OCI-LY7 (cell line): Measurements from ENCODE around the gene RTP5. TPM values are rescaled to one million over a fixed set of nuclear protein-coding genes. Genes with fewer than 3 reads are reported as not detected.

ENCODE experiments used
- BruUV-seq: library from RNA; stranded (reverse); fragments of 400-500 nt; replicated peaks from 2 replicates; lab custom pipeline; 2021; lab: Mats Ljungman, UMichigan
- CTCF ChIA-PET: fragments of 300-600 bp; sonication (Branson Sonifier 250); formaldehyde crosslinking; loops from one replicate; lab custom pipeline; 2022; ENCODE audit warnings: antibody characterized with exemption; ENCODE audit not compliant: unreplicated experiment; lab: Charles Lee
- POLR2A ChIA-PET: fragments of 300-600 bp; sonication (Branson Sonifier 250); formaldehyde crosslinking; loops from one replicate; lab custom pipeline; 2022; ENCODE audit warnings: antibody characterized with exemption; lab: Charles Lee
- DNase-seq: peaks from one replicate; pipeline ENCODE4 v3.0.0-alpha.2; 2015; ENCODE audit warnings: low spot score
- H2AFZ ChIP-seq: fragments of 200-600 bp; sonication (generic), shearing (Covaris generic); 2 replicates; pipeline ENCODE4 v1.6.1; 2014; ENCODE audit warnings: mild to moderate bottlenecking, antibody characterized with exemption, low read length, moderate library complexity
- H3K27ac ChIP-seq: fragments of 200-600 bp; sonication (generic); 2 replicates; pipeline ENCODE4 v1.5.1; 2014; ENCODE audit warnings: mixed run types, low read depth, mild to moderate bottlenecking, moderate library complexity, low read length, inconsistent platforms; ENCODE audit not compliant: poor library complexity, severe bottlenecking
- H3K36me3 ChIP-seq: fragments of 200-600 bp; sonication (generic); 2 replicates; pipeline ENCODE4 v1.6.1; 2014; ENCODE audit warnings: mild to moderate bottlenecking, antibody characterized with exemption, low read length, moderate library complexity, mixed read lengths; ENCODE audit not compliant: insufficient read depth
- H3K4me1 ChIP-seq: fragments of 200-600 bp; sonication (generic); 2 replicates; pipeline ENCODE4 v1.5.1; 2014; ENCODE audit warnings: mild to moderate bottlenecking, low read length; ENCODE audit not compliant: insufficient read depth, poor library complexity, severe bottlenecking
- H3K4me2 ChIP-seq: fragments of 200-600 bp; sonication (generic); 2 replicates; pipeline ENCODE4 v1.6.1; 2014; ENCODE audit warnings: mild to moderate bottlenecking, low read length
- H3K4me3 ChIP-seq: fragments of 200-600 bp; sonication (generic); 2 replicates; pipeline ENCODE4 v1.5.1; 2014; ENCODE audit warnings: mild to moderate bottlenecking, low read depth, low read length; ENCODE audit not compliant: poor library complexity, severe bottlenecking
- H3K79me2 ChIP-seq: fragments of 200-600 bp; sonication (generic); 2 replicates; pipeline ENCODE4 v1.6.1; 2016; ENCODE audit warnings: low read depth, mild to moderate bottlenecking, low read length, moderate library complexity, mixed read lengths; ENCODE audit not compliant: insufficient read depth
- H3K9me2 ChIP-seq: fragments of 200-600 bp; sonication (generic); 2 replicates; pipeline ENCODE4 v1.6.1; 2016; ENCODE audit warnings: mild to moderate bottlenecking, low read length, mixed read lengths; ENCODE audit not compliant: insufficient read depth
- H3K9me3 ChIP-seq: fragments of 200-600 bp; sonication (generic); 2 replicates; pipeline ENCODE4 v1.6.1; 2014; ENCODE audit warnings: mild to moderate bottlenecking, mixed run types, low read length, mixed read lengths
- H4K20me1 ChIP-seq: fragments of 200-600 bp; sonication (generic); 2 replicates; pipeline ENCODE4 v1.6.1; 2014; ENCODE audit warnings: mild to moderate bottlenecking, antibody characterized with exemption, low read length, moderate library complexity, mixed read lengths; ENCODE audit not compliant: insufficient read depth
- EZH2phosphoT487 ChIP-seq: fragments of 200-600 bp; sonication (generic); IDR thresholded peaks from 2 replicates; pipeline ENCODE4 v1.6.1; 2018; ENCODE audit warnings: low read depth, borderline replicate concordance, mild to moderate bottlenecking, mixed run types, antibody characterized with exemption, low read length, moderate library complexity, mixed read lengths
- intact Hi-C: fragments of 100-400 bp; cut with micrococcal nuclease; formaldehyde crosslinking; loops from one replicate; pipeline ENCODE4 v1.10.0; 2022; ENCODE audit not compliant: unreplicated experiment
- total RNA-seq, 2 experiments: library from RNA; depleted of rRNA in 1 of 2; stranded (reverse); fragments of >200 nt in 1 of 2; shearing (Covaris generic) in 1 of 2; gene quantifications; 2 replicates each; pipeline ENCODE4 v1.2.3, GENCODE V29; 2014 to 2022
- TF ChIP-seq, protein P1 (sequence below): fragments of 200-600 bp; sonication (generic); conservative IDR thresholded peaks from 2 replicates; pipeline ENCODE4 v1.5.1; 2014; ENCODE audit warnings: mild to moderate bottlenecking, antibody characterized with exemption, low read length, moderate library complexity, mixed read lengths

Gene RTP5
- total RNA-seq, 2 experiments from 2014 or later, result not detected

DNA sequence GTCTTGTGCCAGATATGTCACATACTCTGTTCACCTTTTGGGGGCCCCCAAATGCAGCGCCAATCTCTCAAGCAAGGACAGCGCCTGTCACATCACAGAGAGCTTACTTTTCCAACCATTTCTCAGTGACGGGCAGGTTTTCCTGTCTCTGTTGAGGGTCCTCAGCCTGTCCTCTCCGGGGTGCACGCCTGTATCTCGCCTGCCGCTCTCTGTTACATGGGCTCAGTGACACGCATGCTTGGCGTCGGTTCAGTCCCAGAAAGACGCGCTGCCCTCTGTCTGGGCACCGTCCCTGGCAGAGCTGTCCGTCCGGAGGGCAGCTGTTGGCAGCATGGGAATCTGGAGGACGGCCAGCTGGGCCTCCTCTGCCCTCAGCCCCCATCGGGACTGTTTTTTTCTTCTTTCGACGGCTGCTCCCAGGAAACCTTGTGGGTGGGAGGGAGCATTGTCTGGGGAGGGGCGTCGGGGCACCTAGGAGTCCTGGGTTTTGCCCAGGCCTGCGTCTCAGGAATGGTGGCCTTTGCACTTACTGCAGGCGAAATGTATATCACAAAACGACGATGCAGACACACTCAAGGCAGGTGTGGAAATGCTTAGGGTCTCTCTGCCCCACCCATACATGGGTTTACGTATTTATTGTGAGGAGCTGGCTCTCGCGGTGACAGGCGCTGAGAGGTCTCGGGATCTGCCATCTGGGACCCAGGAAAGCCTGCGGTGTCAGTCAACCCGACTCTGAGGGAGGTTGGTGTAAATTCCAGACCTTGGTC lies 30.9 kb downstream of the RTP5 start:
- no peak overlapping the region for H3K4me3 ChIP-seq
- no peaks in the 10 kb centered on the region for H3K9me3 ChIP-seq
- DNase-seq, result no peak
- H3K36me3 ChIP-seq, result peaks cover 11% of the 10 kb centered on the region; the same call in 1 of the 2 replicates
- CTCF ChIA-PET, result interaction anchor here (0.6 kb wide), 1 partner anchor 34 kb away, joined by 8 read pairs; no protein-coding TSS in a partner anchor
- POLR2A ChIA-PET, result no interaction called here
- TF ChIP-seq, protein P1, sequence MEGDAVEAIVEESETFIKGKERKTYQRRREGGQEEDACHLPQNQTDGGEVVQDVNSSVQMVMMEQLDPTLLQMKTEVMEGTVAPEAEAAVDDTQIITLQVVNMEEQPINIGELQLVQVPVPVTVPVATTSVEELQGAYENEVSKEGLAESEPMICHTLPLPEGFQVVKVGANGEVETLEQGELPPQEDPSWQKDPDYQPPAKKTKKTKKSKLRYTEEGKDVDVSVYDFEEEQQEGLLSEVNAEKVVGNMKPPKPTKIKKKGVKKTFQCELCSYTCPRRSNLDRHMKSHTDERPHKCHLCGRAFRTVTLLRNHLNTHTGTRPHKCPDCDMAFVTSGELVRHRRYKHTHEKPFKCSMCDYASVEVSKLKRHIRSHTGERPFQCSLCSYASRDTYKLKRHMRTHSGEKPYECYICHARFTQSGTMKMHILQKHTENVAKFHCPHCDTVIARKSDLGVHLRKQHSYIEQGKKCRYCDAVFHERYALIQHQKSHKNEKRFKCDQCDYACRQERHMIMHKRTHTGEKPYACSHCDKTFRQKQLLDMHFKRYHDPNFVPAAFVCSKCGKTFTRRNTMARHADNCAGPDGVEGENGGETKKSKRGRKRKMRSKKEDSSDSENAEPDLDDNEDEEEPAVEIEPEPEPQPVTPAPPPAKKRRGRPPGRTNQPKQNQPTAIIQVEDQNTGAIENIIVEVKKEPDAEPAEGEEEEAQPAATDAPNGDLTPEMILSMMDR, result no peak
- no peak for TF ChIP-seq EZH2phosphoT487
- no peaks in the 10 kb centered on the region for H3K79me2 ChIP-seq
- no peak overlapping the region for H2AFZ ChIP-seq
- H3K4me2 ChIP-seq, result no peak overlapping the region
- no peaks in the 10 kb centered on the region for H4K20me1 ChIP-seq
- no peaks in the 10 kb centered on the region for H3K4me1 ChIP-seq
- H3K9me2 ChIP-seq, result no peaks in the 10 kb centered on the region
- intact Hi-C loops, result no loop called here
- BruUV-seq, result no TSS peak
- no peak overlapping the region for H3K27ac ChIP-seq

DNA sequence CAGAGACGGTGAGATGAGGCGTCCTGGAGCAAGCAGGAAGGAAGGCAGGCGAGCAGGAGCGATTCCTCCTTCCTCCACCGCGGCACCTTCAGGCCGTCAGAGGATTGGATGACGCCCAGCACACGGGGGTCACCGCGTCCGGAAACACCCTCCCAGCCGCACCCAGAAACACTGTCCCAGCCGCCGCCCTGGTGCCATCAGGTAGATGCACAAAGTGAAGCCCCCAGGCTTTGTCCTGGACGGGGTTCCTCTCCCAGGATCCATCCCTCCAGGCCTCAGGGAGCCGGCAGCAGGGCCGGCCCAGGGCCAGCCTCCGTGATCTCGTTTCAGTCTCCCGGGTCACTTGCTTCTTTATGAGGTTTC lies 31.5 kb downstream of the RTP5 start:
- no TSS peak for BruUV-seq
- H2AFZ ChIP-seq, result no peak overlapping the region
- no peaks in the 10 kb centered on the region for H4K20me1 ChIP-seq
- DNase-seq, result no peak
- ChIA-PET POLR2A (no interaction called here), CTCF (no interaction called here)
- peaks cover 11% of the 10 kb centered on the region; the same call in 1 of the 2 replicates for H3K36me3 ChIP-seq
- H3K27ac ChIP-seq, result no peak overlapping the region
- H3K4me1 ChIP-seq, result no peaks in the 10 kb centered on the region
- TF ChIP-seq EZH2phosphoT487, result no peak
- TF ChIP-seq, protein P1, result no peak
- intact Hi-C loops, result no loop called here
- H3K4me2 ChIP-seq, result no peak overlapping the region
- H3K4me3 ChIP-seq, result no peak overlapping the region
- H3K79me2 ChIP-seq, result no peaks in the 10 kb centered on the region
- no peaks in the 10 kb centered on the region for H3K9me2 ChIP-seq
- no peaks in the 10 kb centered on the region for H3K9me3 ChIP-seq
